ENCODE data around the gene KDM4E.

Gene KDM4E

GRCh38 chr11:95067841-95068219, 42.8 kb downstream of the KDM4E start:
- peak overlapping the region; percentile 79 for H3K4me3 ChIP-seq (ENCODE audit: low read depth, low read length)
- POLR2A ChIA-PET, result interaction anchor here (0.8 to 3.7 kb wide), 21 partner anchors 8 to 1322 kb away, joined by 3 to 31 read pairs (median 5); partner anchors contain the start of genes AMOTL1, CCDC82, CEP57 and CWC15
- H3K27ac ChIP-seq (ENCODE audit: extremely low read depth, low read depth, low read length), result peak overlapping the region; percentile 86
- TF ChIP-seq ZBTB17 (tag by site-specific recombination; IDR thresholded peaks at IDR 0.05) (peak; percentile 88; the same call in 1 of the 2 replicates), ZNF544 (tag by site-specific recombination; IDR thresholded peaks at IDR 0.05) (no peak), ZNF501 (tag by site-specific recombination; IDR thresholded peaks at IDR 0.05) (no peak), ZNF600 (tag by site-specific recombination; IDR thresholded peaks at IDR 0.05) (peak; percentile 24; the same call in 1 of the 2 replicates), RBAK (tag by site-specific recombination; IDR thresholded peaks at IDR 0.05) (no peak), IKZF3 (tag by site-specific recombination; IDR thresholded peaks at IDR 0.05) (no peak), ZNF449 (tag by site-specific recombination; IDR thresholded peaks at IDR 0.05) (no peak)
- CTCF ChIA-PET, result interaction anchor here (0.8 to 10.7 kb wide), 8 partner anchors 12 to 845 kb away, joined by 3 to 63 read pairs (median 11); partner anchors contain the start of gene ENDOD1
- peaks cover 0 to 4% of the 10 kb centered on the region in 2 experiments; a peak in 1 of 3 replicates for H3K36me3 ChIP-seq (ENCODE audit: control insufficient read depth in 2 of 2, insufficient read depth in 1 of 2, low read length in 2 of 2)
- no peaks in the 10 kb centered on the region for H3K4me1 ChIP-seq (ENCODE audit: control insufficient read depth, insufficient read depth, low read length)
- H3K9me3 ChIP-seq (ENCODE audit: control insufficient read depth, insufficient read depth, low read depth, low read length), result no peaks in the 10 kb centered on the region

GRCh38 chr11:95068549-95068948, 43.5 kb downstream of the KDM4E start:
- Histone ChIP-seq H3K9me3 (ENCODE audit: control insufficient read depth, insufficient read depth, low read depth, low read length) (no peaks in the 10 kb centered on the region), H3K4me1 (ENCODE audit: control insufficient read depth, insufficient read depth, low read length) (no peaks in the 10 kb centered on the region), H3K27ac (ENCODE audit: extremely low read depth, low read depth, low read length) (0 out of 2 replicates have a peak overlapping the region, but pooled peaks have one; percentile 86), H3K4me3 (ENCODE audit: low read depth, low read length) (peak overlapping the region; percentile 79), H3K36me3 (ENCODE audit: control insufficient read depth in 2 of 2, insufficient read depth in 1 of 2, low read length in 2 of 2) (peaks cover 0 to 4% of the 10 kb centered on the region in 2 experiments; a peak in 1 of 3 replicates)
- ChIA-PET CTCF (interaction anchor here (1.2 to 10.7 kb wide), 11 partner anchors 12 to 637 kb away, joined by 3 to 63 read pairs (median 12); partner anchors contain the start of gene ENDOD1), POLR2A (interaction anchor here (1.1 to 3.7 kb wide), 8 partner anchors 11 to 722 kb away, joined by 3 to 31 read pairs (median 10); partner anchors contain the start of genes CEP57, CWC15, ENDOD1 and FAM76B)
- TF ChIP-seq TSHZ1 (tag by site-specific recombination; IDR thresholded peaks at IDR 0.05; ENCODE audit: borderline replicate concordance) (no peak), ZNF19 (tag by site-specific recombination; IDR thresholded peaks at IDR 0.05; ENCODE audit: low read depth) (no peak), ZNF398 (tag by site-specific recombination; IDR thresholded peaks at IDR 0.05) (no peak), ZNF529 (tag by site-specific recombination; IDR thresholded peaks at IDR 0.05; ENCODE audit: insufficient replicate concordance) (no peak), ZNF792 (tag by site-specific recombination; IDR thresholded peaks at IDR 0.05) (no peak), SETDB1 (IDR thresholded peaks at IDR 0.05; ENCODE audit: insufficient read length, low read length) (peak; percentile 46), ZNF677 (tag by site-specific recombination; IDR thresholded peaks at IDR 0.05) (no peak), HOXD13 (CRISPR knock-in tag; IDR thresholded peaks at IDR 0.05; ENCODE audit: borderline replicate concordance) (no peak), ZNF623 (tag by site-specific recombination; IDR thresholded peaks at IDR 0.05) (no peak), SP2 (tag by site-specific recombination; IDR thresholded peaks at IDR 0.05) (peak; percentile 54), ZNF624 (tag by site-specific recombination; IDR thresholded peaks at IDR 0.05) (no peak), ZBTB17 (tag by site-specific recombination; IDR thresholded peaks at IDR 0.05) (peak; percentile 93), KLF7 (tag by site-specific recombination; IDR thresholded peaks at IDR 0.05; ENCODE audit: borderline replicate concordance) (no peak), ZNF645 (tag by site-specific recombination; IDR thresholded peaks at IDR 0.05) (no peak), YY2 (tag by site-specific recombination; IDR thresholded peaks at IDR 0.05) (no peak), KLF10 (tag by site-specific recombination; IDR thresholded peaks at IDR 0.05) (0 out of 2 replicates have a peak, but pooled peaks have one; percentile 47), ZNF610 (tag by site-specific recombination; IDR thresholded peaks at IDR 0.05; ENCODE audit: borderline replicate concordance) (no peak), ZNF514 (tag by site-specific recombination; IDR thresholded peaks at IDR 0.05) (no peak), ZNF510 (tag by site-specific recombination; IDR thresholded peaks at IDR 0.05; ENCODE audit: insufficient replicate concordance) (no peak), ZNF350 (tag by site-specific recombination; IDR thresholded peaks at IDR 0.05) (no peak), YY1 (tag by site-specific recombination; IDR thresholded peaks at IDR 0.05) (0 out of 2 replicates have a peak, but pooled peaks have one; percentile 25), ZNF404 (tag by site-specific recombination; IDR thresholded peaks at IDR 0.05) (no peak)
